VCaP (cell line): ENCODE results near the gene PRDM15.
A peak's percentile ranks its signal among the peaks of the same experiment; 100 is the strongest.

Experiments used
- H3K27ac ChIP-seq: fragments of 450-650 bp; 2 replicates; pipeline ENCODE4 v1.5.1; 2017
- CTCF ChIP-seq: fragments of 450-650 bp; conservative IDR thresholded peaks from 2 replicates; pipeline ENCODE4 v1.5.1; 2017; ENCODE audit warnings: mild to moderate bottlenecking, moderate library complexity

The PRDM15 gene

GRCh38 chr21:41851090-41851790 is 27.9 kb downstream of the PRDM15 start:
- H3K27ac ChIP-seq: no peak overlapping the region
- TF ChIP-seq CTCF: no peak

- TF ChIP-seq CTCF: no peak
- no peak overlapping the region for H3K27ac ChIP-seq
Observed at GRCh38 chr21:41850085-41850484, 29.1 kb downstream of the PRDM15 start.

GRCh38 chr21:41848958-41849580 is 30.1 kb downstream of the PRDM15 start:
- H3K27ac ChIP-seq: peak overlapping the region; percentile 1; the same call in 1 of the 2 replicates
- TF ChIP-seq CTCF: no peak

GRCh38 chr21:41848533-41848932 is 30.6 kb downstream of the PRDM15 start:
- H3K27ac ChIP-seq: peak overlapping the region; percentile 1; the same call in 1 of the 2 replicates
- TF ChIP-seq CTCF: no peak

- H3K27ac ChIP-seq: no peak overlapping the region
- TF ChIP-seq CTCF: no peak
Observed at GRCh38 chr21:41847066-41847804, 31.9 kb downstream of the PRDM15 start.

GRCh38 chr21:41846536-41846935 is 32.6 kb downstream of the PRDM15 start:
- TF ChIP-seq CTCF: no peak
- H3K27ac ChIP-seq: no peak overlapping the region

GRCh38 chr21:41846033-41846317 is 33.2 kb downstream of the PRDM15 start:
- no peak overlapping the region for H3K27ac ChIP-seq
- no peak for TF ChIP-seq CTCF
